PC-9 (cell line): Measurements from ENCODE around the gene ADGRB3. TPM values are rescaled to one million over a fixed set of nuclear protein-coding genes. Genes with fewer than 3 reads are reported as not detected.

Source experiments
- BruUV-seq: library from RNA; stranded (reverse); fragments of 400-500 nt; replicated peaks from 2 replicates; lab custom pipeline; 2021; lab: Mats Ljungman, UMichigan
- CTCF ChIA-PET: fragments of 300-600 bp; sonication (Branson Sonifier 250); formaldehyde crosslinking; loops from one replicate; lab custom pipeline; 2022; ENCODE audit warnings: antibody characterized with exemption; lab: Charles Lee
- POLR2A ChIA-PET: fragments of 300-600 bp; sonication (Branson Sonifier 250); formaldehyde crosslinking; loops from one replicate; lab custom pipeline; 2022; ENCODE audit warnings: antibody characterized with exemption; ENCODE audit not compliant: unreplicated experiment; lab: Charles Lee
- DNase-seq, 2 experiments: peaks; one replicate each; pipeline versions ENCODE4 v3.0.0 to v3.0.0-alpha.2; 2015 to 2022; ENCODE audit warnings: mixed read lengths in 1 of 2
- H2AFZ ChIP-seq: fragments of 200-600 bp; sonication (generic); 2 replicates; pipeline ENCODE4 v1.8.1; 2017; ENCODE audit warnings: antibody characterized with exemption
- H3F3A ChIP-seq: fragments of 200-600 bp; sonication (generic); 2 replicates; pipeline ENCODE4 v1.8.1; 2017; ENCODE audit warnings: antibody characterized with exemption, mild to moderate bottlenecking, low read depth; ENCODE audit not compliant: insufficient read depth
- H3K27ac ChIP-seq: fragments of 200-600 bp; sonication (generic); 2 replicates; pipeline ENCODE4 v1.6.1; 2016; ENCODE audit warnings: mixed run types
- H3K27me3 ChIP-seq: fragments of 200-600 bp; sonication (generic); 2 replicates; pipeline ENCODE4 v1.6.1; 2016; ENCODE audit warnings: low read depth, mixed run types; ENCODE audit not compliant: insufficient read depth
- H3K36me3 ChIP-seq: fragments of 200-600 bp; sonication (generic); 2 replicates; pipeline ENCODE4 v1.6.1; 2016; ENCODE audit warnings: low read depth, mixed run types
- H3K4me1 ChIP-seq: fragments of 200-600 bp; sonication (generic); replicated peaks from 2 replicates; pipeline ENCODE4 v1.6.1; 2016; ENCODE audit warnings: mixed run types; ENCODE audit not compliant: insufficient read depth
- H3K4me2 ChIP-seq: fragments of 200-600 bp; sonication (generic); 2 replicates; pipeline ENCODE4 v1.6.1; 2017; ENCODE audit warnings: mixed run types
- H3K4me3 ChIP-seq: fragments of 200-600 bp; sonication (generic); 2 replicates; pipeline ENCODE4 v1.6.1; 2016; ENCODE audit warnings: mixed run types
- H3K79me2 ChIP-seq: fragments of 200-600 bp; sonication (generic); 2 replicates; pipeline ENCODE4 v1.6.1; 2017; ENCODE audit warnings: low read depth, mixed run types
- H3K9me2 ChIP-seq: fragments of 200-600 bp; sonication (generic); 2 replicates; pipeline ENCODE4 v1.8.1; 2017; ENCODE audit warnings: mild to moderate bottlenecking; ENCODE audit not compliant: insufficient read depth
- H3K9me3 ChIP-seq: fragments of 200-600 bp; sonication (generic); 2 replicates; pipeline ENCODE4 v1.8.1; 2016; ENCODE audit warnings: low read depth; ENCODE audit not compliant: insufficient read depth
- H4K20me1 ChIP-seq: fragments of 200-600 bp; sonication (generic); 2 replicates; pipeline ENCODE4 v1.8.1; 2017; ENCODE audit not compliant: insufficient read depth
- EZH2 ChIP-seq: fragments of 200-600 bp; sonication (generic); IDR thresholded peaks from 2 replicates; pipeline ENCODE4 v1.8.0; 2017; ENCODE audit warnings: antibody characterized with exemption, low read depth
- intact Hi-C: fragments of 100-400 bp; cut with micrococcal nuclease; formaldehyde crosslinking; loops from one replicate; pipeline ENCODE4 v1.10.0; 2022; ENCODE audit not compliant: unreplicated experiment
- total RNA-seq: library from RNA; stranded (reverse); gene quantifications from 2 replicates; pipeline ENCODE4 v1.2.3, GENCODE V29; 2021
- TF ChIP-seq, protein P1 (sequence below): fragments of 200-600 bp; sonication (generic); conservative IDR thresholded peaks from 2 replicates; pipeline ENCODE4 v1.6.1; 2017; ENCODE audit warnings: mixed run types, antibody characterized with exemption, mild to moderate bottlenecking, moderate library complexity

Gene ADGRB3
- total RNA-seq, 1 experiment from 2014 or later, result not detected

DNA sequence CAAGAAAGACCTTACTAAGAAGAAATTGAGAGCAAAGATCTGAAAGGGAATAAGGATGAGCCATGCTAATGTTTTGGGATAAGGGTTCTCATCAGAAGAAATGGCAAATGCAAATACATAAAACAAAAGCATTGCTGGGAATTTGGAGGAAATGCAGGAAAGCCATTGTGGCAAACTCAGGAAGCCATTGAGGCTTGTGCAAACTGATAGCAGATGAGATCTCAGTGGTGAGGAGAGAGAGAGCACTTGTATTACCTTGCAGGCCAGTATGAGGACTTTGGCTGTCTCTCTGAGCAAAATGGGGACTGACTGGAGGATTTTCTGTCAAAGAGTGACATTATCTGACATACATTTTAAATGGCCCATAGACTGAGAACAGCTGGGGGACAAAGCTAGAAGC is 103.0 kb downstream of the ADGRB3 start:
- Histone ChIP-seq H3K27ac (no peak overlapping the region), H3K27me3 (no peaks in the 10 kb centered on the region), H3K9me2 (peaks cover 4% of the 10 kb centered on the region; the same call in 1 of the 2 replicates), H3K36me3 (no peaks in the 10 kb centered on the region), H4K20me1 (no peaks in the 10 kb centered on the region), H3K79me2 (no peaks in the 10 kb centered on the region), H3K4me3 (no peak overlapping the region), H3K4me1 (no peaks in the 10 kb centered on the region), H3K4me2 (no peak overlapping the region), H3F3A (no peaks in the 10 kb centered on the region), H3K9me3 (no peaks in the 10 kb centered on the region), H2AFZ (no peak overlapping the region)
- no peak for TF ChIP-seq EZH2
- TF ChIP-seq, protein P1, sequence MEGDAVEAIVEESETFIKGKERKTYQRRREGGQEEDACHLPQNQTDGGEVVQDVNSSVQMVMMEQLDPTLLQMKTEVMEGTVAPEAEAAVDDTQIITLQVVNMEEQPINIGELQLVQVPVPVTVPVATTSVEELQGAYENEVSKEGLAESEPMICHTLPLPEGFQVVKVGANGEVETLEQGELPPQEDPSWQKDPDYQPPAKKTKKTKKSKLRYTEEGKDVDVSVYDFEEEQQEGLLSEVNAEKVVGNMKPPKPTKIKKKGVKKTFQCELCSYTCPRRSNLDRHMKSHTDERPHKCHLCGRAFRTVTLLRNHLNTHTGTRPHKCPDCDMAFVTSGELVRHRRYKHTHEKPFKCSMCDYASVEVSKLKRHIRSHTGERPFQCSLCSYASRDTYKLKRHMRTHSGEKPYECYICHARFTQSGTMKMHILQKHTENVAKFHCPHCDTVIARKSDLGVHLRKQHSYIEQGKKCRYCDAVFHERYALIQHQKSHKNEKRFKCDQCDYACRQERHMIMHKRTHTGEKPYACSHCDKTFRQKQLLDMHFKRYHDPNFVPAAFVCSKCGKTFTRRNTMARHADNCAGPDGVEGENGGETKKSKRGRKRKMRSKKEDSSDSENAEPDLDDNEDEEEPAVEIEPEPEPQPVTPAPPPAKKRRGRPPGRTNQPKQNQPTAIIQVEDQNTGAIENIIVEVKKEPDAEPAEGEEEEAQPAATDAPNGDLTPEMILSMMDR, result no peak
- no TSS peak for BruUV-seq
- CTCF ChIA-PET, result no interaction called here
- intact Hi-C loops, result no loop called here
- POLR2A ChIA-PET, result no interaction called here
- no peak for DNase-seq

DNA sequence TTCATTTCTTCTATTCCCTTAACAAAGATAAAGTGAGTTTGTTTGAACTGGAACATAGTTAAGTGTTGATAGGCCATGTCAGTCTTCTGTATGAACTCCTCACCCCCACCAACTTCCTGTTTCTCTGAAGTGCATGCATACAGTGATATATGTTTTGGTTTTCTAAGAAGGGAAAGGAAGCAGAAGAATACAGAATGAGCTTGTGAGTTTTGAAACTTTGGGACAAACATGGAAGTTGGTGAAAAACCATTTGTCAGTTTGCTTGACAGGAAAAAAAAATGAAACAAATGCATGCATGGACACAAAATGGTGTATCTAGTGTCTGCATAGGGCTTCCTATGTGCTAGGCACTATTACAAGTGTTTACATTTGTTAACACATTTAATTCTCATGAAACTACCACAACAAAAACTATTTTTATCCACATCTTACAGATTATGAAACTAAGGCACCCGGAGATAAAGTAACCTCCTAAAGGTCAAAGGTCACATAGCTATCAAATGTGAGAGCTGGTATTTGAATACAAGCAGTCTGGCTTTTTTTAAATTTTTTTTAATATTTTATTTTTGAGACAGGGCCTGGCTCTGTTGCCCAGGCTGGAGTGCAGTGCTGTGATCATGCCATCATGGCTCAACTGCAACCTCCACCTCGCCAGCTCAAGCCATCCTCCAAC is 105.9 kb downstream of the ADGRB3 start:
- H4K20me1 ChIP-seq, result no peaks in the 10 kb centered on the region
- ChIA-PET POLR2A (no interaction called here), CTCF (no interaction called here)
- H3K9me2 ChIP-seq, result no peaks in the 10 kb centered on the region
- H3K4me3 ChIP-seq, result no peak overlapping the region
- no peaks in the 10 kb centered on the region for H3K27me3 ChIP-seq
- TF ChIP-seq EZH2, result no peak
- TF ChIP-seq, protein P1, result no peak
- BruUV-seq, result no TSS peak
- no peak overlapping the region for H2AFZ ChIP-seq
- H3K27ac ChIP-seq, result no peak overlapping the region
- no peaks in the 10 kb centered on the region for H3K4me1 ChIP-seq
- H3K4me2 ChIP-seq, result no peak overlapping the region
- no peak for DNase-seq
- H3K36me3 ChIP-seq, result no peaks in the 10 kb centered on the region
- no peaks in the 10 kb centered on the region for H3K79me2 ChIP-seq
- no peaks in the 10 kb centered on the region for H3F3A ChIP-seq
- intact Hi-C loops, result no loop called here
- H3K9me3 ChIP-seq, result no peaks in the 10 kb centered on the region

DNA sequence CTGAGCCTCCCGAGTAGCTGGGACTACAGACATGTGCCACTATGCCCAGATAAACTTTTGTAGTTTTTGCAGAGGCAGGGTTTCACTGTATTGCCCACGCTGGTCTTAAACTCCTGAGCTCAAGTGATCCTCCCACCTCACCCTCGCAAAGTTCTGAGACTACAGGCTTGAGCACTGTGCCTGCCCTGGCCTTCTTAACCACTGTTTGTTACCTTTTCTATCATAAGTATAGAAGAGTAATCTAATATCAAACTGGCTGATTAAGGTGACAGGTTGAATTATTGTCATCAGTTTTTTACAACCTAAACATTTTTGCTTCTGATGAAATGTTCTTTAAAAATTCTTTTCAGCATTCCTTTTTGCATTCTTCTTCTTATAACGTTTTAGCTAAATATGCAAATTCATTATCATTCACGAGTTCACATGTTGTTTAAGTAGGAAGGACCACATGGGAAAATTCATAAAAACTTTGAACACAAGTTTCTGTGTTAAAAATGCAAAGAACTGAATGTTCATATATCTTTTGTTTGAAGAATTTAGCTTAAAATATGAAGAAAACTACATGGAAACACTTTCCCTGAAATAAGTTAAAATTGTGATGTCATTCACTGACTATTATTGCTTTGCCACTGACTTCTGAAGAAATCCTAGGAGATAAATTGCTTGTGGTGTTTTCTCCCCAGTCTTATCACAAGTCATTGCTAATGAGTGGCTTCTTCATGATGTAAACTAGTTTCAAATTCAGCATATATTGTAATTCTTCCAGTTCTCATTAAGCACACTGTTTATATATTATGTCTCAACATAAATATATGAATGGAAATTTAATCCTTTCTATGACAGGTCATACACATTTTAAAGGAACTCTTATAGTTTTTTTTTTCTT is 106.7 kb downstream of the ADGRB3 start:
- CTCF ChIA-PET, result no interaction called here
- Histone ChIP-seq H3K4me3 (no peak overlapping the region), H3K9me2 (no peaks in the 10 kb centered on the region), H3K36me3 (no peaks in the 10 kb centered on the region), H3K4me1 (no peaks in the 10 kb centered on the region), H3K4me2 (no peak overlapping the region), H3K79me2 (no peaks in the 10 kb centered on the region), H2AFZ (no peak overlapping the region), H3K27me3 (no peaks in the 10 kb centered on the region), H3K27ac (no peak overlapping the region), H4K20me1 (no peaks in the 10 kb centered on the region), H3K9me3 (no peaks in the 10 kb centered on the region), H3F3A (no peaks in the 10 kb centered on the region)
- no peak for DNase-seq
- POLR2A ChIA-PET, result no interaction called here
- no TSS peak for BruUV-seq
- TF ChIP-seq, protein P1, result no peak
- no peak for TF ChIP-seq EZH2
- intact Hi-C loops, result no loop called here
